NCI-H128 (cell line): ENCODE measurements around the gene SYNE1.
"Not testable (repeated sequence)": the region's sequence is repeated elsewhere in the genome, so short reads cannot be mapped to it uniquely, and the experiment has no call there.

Experiments used
- DNase-seq: peaks from one replicate; lab custom pipeline; 2025; ENCODE audit not compliant: unreplicated experiment; lab: John Stamatoyannopoulos, UW

Gene SYNE1

GRCh38 chr6:152435816-152436215 is 201.3 kb downstream of the SYNE1 start:
- no peak for DNase-seq

DNA sequence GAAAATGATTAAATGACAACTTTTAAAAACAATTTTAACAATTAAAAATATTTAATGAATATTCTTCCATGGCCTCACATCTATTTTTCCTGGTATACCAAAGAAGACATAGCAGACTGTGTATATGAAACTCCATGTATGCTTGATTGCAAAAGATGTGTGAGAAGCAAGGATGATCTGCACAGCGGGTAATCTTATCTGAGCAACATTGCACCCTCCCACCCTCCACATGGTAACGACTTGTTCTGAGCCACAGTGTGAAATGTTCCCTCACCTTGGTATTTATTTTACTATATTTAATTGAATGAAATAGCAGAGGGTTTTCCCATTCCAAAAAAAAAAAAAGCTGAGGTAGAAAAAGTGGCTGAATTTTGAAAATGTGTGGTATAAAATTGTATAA is 204.4 kb downstream of the SYNE1 start:
- no peak for DNase-seq

GRCh38 chr6:152428126-152428525 is 209.0 kb downstream of the SYNE1 start:
- DNase-seq, result no peak

GRCh38 chr6:152426276-152426675 is 210.9 kb downstream of the SYNE1 start:
- DNase-seq, result no peak

DNA sequence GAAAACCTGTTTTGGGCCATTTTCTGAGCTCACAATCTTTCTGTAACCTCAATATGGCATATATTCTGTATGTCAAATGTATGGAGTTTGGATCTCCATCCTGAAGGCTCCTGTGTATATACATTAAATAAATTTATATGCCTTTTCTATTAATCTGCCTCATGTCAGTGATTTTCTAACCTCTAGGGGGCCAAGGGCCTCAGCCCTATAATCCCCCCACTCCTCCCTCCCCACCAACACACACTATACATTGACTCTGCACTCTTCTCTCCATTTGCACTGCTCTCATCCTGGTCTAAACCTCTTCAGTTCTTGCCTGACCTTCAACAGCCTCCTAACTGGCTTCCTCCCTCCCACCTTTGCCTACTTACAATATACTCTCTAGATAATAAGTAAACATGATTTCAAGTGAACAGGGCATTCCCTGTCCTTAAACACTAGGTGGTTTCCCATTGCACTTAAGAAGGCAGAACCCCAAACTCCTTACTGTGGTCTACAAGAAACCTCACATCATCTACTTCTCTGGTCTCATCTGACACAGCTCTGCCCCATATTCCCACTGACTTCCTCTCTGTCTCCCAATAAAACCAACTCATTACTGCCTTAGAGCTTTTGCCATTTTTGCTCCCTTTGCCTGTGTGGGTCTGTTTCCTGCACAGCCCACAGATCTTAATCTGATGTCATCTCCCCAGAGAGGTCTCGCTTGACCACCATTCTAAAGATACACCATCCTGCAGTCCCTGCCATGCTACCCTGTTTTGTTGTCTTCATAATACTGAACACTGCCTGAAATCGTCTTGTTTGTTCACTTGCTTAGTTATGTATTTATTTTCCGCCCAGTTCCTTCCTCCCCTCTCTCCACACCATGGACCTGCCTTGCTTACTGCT is 213.7 kb downstream of the SYNE1 start:
- no peak for DNase-seq

GRCh38 chr6:152421496-152421895 is 215.7 kb downstream of the SYNE1 start:
- not testable (repeated sequence) for DNase-seq

DNA sequence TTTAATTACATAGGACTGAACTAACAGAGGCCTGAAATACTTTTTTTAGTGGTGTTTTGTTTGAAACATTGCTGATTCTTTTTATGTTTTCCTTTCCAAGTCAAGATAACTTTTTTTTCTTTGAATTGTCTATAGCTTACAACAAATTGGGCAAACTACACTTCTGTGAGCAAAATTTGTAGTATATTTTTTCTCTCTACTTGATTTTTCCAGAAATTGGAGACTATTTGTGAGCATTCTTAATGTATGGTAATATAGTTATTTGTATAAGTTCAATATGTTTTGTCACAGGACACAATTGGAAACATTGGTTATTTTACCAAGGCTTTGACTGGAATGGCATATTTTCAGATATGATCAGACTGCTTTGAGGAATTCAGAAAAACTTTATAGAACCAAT is 216.5 kb downstream of the SYNE1 start:
- no peak for DNase-seq

DNA sequence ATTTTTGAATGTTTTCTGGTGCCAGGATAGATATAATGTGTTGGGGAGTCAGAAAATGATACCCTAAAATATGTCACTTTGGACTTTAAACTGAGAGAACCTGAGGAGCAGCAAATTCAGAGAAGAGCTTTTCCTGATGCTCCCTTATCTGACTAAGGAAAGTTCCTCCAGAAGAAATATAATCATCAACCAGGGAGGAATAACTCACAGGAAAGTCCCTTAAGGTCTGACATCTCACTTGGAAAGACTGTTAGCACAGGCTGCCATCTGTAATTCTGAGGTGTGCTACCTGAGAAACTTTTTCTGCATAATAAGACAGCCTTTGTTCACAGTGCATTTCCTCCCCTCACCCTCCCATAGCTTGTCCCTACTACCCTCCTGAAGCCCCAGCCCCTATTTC is 218.6 kb downstream of the SYNE1 start:
- DNase-seq, result no peak

DNA sequence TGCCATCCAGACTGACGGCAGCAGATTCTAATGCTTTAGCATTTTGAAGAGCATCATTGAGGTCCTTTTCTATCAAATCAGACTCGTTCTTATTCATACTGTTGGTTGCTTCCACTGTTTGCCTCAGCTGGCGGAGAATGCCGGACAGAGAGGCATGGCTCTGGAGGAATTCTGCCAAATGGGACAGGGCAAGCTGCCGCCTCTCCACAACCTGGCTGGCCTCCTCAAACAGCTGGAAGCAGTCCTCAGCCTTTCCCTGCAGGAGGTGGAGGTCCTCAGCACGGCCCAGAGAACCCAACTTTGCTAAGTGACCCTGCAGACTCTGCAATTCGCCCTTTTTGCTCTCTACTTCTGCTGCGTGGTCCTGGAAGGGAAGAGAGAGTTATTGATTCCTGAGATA is 220.5 kb downstream of the SYNE1 start:
- DNase-seq, result no peak

DNA sequence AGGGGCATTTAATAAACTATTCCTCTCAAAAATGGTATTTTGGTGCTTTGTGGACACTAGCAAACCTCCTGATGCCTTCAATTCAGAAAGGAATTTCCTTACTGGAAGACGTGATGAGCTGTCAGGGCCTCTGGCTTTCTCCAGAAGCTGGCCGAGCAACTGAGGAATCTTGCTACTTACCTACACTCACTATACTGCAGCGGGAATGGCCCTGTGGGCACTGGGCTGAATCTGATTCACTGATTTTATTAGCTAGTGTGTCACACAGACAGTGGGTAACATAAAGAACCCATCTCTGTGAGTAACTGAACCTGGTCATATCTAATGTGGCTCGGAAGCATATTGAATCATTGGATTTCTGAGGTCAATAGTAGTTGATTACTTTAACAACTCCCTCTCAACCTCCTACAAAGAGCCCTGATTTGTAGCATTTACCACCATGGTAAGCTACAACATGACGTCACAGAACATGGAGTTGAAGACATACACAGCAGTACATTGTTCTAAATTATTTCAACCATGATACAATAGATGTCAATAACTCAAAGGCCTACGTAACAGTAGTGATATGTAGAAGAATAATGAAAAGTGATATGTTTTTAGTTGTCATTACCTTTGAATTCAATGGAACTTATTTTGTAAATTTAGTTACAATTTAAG is 232.1 kb downstream of the SYNE1 start:
- no peak for DNase-seq

GRCh38 chr6:152404086-152404857 is 232.9 kb downstream of the SYNE1 start:
- DNase-seq, result no peak

GRCh38 chr6:152402791-152403190 is 234.4 kb downstream of the SYNE1 start:
- DNase-seq, result no peak

- DNase-seq, result no peak
Measured at GRCh38 chr6:152401978-152402377, 235.2 kb downstream of the SYNE1 start.

GRCh38 chr6:152399399-152399798 is 237.8 kb downstream of the SYNE1 start:
- DNase-seq, result no peak

GRCh38 chr6:152398993-152399392 is 238.2 kb downstream of the SYNE1 start:
- no peak for DNase-seq

DNA sequence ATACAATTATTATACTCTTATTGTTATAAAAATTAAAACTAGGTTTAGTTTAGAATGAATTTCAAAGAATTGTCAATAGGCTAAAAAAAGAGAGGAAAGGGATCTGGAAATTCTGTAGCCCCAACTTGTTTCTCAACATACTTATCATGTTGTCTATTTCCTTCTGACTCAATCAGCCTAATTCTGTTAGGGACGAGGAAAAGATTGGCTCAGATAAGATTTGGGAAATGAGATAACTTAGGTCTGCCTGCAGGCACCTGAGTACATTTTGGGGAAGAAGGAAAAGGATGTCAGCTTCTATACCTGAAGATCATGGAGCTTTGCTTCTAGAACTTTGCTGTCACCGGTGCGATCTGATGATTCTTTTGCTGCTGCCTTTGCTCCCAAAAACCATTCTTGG is 238.8 kb downstream of the SYNE1 start:
- no peak for DNase-seq

DNA sequence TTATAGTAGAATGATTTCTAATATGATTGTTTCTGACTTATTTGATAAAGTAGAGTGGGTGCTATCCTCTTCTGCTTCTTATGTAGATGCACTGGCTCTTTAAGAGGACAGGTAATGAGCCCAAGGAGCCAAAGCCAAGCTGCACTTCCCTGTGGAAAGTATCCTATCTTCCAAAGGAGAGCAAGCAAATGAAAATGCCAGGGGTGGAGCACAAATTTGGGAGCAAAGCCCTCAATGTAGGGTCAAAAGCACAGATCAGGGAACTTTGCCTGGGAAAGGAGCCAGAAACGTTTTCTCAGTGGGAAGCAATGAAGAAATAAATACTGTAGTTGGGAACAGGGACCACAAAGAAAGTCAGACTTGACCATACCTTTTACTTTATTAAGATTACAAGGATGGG is 242.9 kb downstream of the SYNE1 start:
- no peak for DNase-seq

DNA sequence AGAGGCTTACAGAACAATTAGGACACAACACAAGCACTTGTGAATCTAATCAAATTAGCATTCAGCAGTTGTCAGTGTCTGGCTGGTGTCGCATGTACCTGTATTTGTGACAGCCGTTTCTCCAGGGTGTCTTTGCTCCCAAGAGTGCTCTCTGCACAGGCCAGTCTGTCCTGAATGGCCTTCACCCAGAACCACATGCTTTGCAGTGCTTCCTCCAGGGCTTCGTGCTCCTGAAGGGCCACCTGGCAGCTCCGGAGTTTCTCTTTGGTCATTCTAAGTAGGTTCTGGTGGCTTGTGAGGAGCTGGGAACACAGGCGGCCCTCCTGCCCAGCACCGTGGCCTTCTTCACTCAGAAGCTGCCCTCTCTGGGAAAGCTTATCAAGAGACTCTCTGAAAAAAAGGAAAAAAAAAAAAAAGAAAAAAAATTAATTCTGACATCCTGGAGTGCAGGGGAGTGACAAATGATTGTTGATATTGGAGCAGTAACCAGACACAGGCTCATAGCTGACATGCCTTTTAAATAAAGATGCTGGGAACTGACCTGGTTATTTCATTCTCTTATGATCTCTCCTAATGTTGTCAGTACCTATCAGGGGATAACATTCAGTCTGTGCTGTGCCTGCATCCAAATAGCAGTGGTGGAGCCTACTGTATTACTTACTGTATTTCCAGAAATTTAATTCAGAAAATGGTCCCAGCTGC is 245.8 kb downstream of the SYNE1 start:
- no peak for DNase-seq

DNA sequence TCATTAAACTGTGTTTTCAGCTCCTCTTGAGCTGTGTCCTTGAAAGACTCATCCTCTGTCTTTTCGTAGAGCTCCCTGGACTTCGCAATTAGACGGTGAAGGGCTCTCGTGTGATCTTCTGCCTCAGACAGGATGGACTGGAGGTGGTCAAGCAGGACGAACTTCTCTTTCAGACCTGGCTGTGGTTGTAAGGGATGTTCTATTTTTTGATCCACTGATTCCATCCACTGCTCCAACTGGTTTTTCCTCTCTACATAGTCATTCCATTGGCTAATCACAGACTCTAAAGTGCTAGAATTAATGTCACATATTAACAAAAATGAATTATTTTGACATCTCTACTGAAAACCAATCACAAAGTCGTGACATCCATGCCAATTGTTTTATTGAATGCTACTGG is 250.1 kb downstream of the SYNE1 start:
- DNase-seq, result no peak

DNA sequence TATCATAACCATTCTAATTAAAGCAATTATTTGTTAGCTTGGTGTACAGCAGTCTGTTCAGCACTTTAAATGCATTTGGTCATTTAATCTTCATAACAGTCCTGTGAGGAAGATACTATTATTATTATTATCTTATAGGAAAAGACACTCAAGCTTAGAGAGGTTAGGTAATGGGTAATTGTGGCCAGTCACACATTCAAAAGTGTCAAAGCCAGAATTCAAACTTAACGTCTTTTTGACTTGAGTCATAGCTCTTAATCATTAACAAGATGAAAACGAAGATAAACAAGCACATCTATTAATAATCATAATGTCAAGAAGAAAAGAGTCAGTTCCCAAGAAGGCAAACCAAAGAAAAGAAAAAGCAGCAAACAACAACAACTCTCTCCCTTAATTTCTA is 251.0 kb downstream of the SYNE1 start:
- DNase-seq, result no peak
